ENCODE measurements around the gene KHK.

Gene KHK

GRCh38 chr2:27133195-27133875 is 46.8 kb downstream of the KHK start:
- no peaks in the 10 kb centered on the region for H3K4me1 ChIP-seq (ENCODE audit: control insufficient read depth, insufficient read depth, low read length)
- TF ChIP-seq ZNF530 (tag by site-specific recombination; IDR thresholded peaks at IDR 0.05; ENCODE audit: low read depth) (no peak), ZNF837 (tag by site-specific recombination; IDR thresholded peaks at IDR 0.05) (no peak), ZFP3 (tag by site-specific recombination; IDR thresholded peaks at IDR 0.05; ENCODE audit: low read depth) (peak; percentile 57; the same call in 1 of the 2 replicates), KLF10 (tag by site-specific recombination; IDR thresholded peaks at IDR 0.05) (no peak), ZNF76 (tag by site-specific recombination; IDR thresholded peaks at IDR 0.05; ENCODE audit: borderline replicate concordance, low read depth) (no peak), ZSCAN23 (tag by site-specific recombination; IDR thresholded peaks at IDR 0.05) (no peak), GFI1B (tag by site-specific recombination; IDR thresholded peaks at IDR 0.05) (no peak), ZNF677 (tag by site-specific recombination; IDR thresholded peaks at IDR 0.05) (no peak), ZBTB6 (tag by site-specific recombination; IDR thresholded peaks at IDR 0.05) (peak; percentile 69; the same call in 1 of the 2 replicates), ZNF148 (tag by site-specific recombination; IDR thresholded peaks at IDR 0.05; ENCODE audit: borderline replicate concordance) (no peak), ZNF48 (tag by site-specific recombination; IDR thresholded peaks at IDR 0.05) (no peak), ZNF777 (tag by site-specific recombination; IDR thresholded peaks at IDR 0.05; ENCODE audit: borderline replicate concordance) (no peak), ZNF544 (tag by site-specific recombination; IDR thresholded peaks at IDR 0.05) (no peak), ZNF174 (tag by site-specific recombination; IDR thresholded peaks at IDR 0.05) (no peak), ZFP69B (tag by site-specific recombination; IDR thresholded peaks at IDR 0.05) (no peak), ZIC2 (tag by site-specific recombination; IDR thresholded peaks at IDR 0.05) (no peak)
- H3K4me3 ChIP-seq (ENCODE audit: low read depth, low read length) = peak overlapping the region; percentile 87
- peak overlapping the region; percentile 72; the same call in 1 of the 2 replicates for H3K27ac ChIP-seq (ENCODE audit: extremely low read depth, low read depth, low read length)
- H3K9me3 ChIP-seq (ENCODE audit: control insufficient read depth, insufficient read depth, low read depth, low read length) = no peaks in the 10 kb centered on the region
- H3K36me3 ChIP-seq (ENCODE audit: control insufficient read depth in 2 of 2, insufficient read depth in 1 of 2, low read length in 2 of 2) = peaks cover 4 to 46% of the 10 kb centered on the region in 2 experiments; a peak in 2 of 3 replicates
- ChIA-PET CTCF (interaction anchor here (0.6 to 3.5 kb wide), 13 partner anchors 10 to 802 kb away, joined by 3 to 17 read pairs (median 3); partner anchors contain the start of gene ABHD1), POLR2A (interaction anchor here (0.7 to 3.6 kb wide), 7 partner anchors 9 to 296 kb away, joined by 3 to 34 read pairs (median 5); partner anchors contain the start of genes ABHD1, GTF3C2 and OST4)

DNA sequence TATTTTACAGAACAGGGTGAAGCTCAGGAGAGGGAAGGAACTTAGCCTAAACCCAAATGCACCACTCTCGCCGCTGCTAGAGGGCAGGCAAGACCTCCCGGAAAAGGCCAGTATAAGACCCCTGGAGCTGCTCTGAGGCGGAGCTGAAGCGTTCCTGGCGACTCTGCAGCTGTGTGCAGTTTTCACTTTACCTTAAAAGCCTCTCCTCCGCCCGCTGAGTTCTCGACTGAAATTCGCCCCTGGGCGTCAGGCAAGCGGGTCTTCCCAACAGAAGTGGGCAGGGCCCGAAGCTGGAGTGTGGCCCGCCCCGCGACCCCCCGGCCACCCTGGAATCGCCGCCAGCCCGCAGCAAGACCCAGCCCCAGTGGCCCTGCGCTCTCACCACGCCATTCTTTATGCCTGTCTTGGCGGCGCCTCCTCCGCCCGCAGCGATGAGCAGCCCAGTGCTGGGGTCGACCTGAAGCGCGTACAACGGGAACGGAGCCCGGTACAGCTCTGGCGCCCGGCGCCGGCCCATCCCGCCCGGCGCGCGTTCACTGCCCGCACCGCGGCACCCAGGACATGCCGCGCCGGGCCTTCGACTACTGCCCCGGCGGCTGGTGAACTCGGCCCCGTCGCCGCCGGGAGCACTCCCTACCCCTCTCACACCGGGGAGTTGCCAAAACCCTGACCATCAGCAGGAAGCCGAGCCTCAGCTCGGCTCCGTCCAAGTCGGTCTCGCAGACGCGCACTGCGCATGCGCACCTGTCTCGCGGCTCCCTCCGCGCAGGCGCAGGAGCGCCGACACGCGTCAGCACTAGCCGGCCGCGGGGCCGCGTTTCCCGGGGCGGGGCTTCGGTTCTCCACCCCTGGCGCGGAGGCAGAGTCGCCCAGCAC is 47.6 kb downstream of the KHK start, which contains the start of gene PREB:
Gene PREB (minus strand): TSS at position 732 of the 876 bp plus-strand sequence. CDS start 215 bp downstream, at position 517.
- H3K4me3 ChIP-seq (ENCODE audit: low read depth, low read length) = peak within 1 kb of the TSS; percentile 87
- peak within 1 kb of the TSS; percentile 72; the same call in 1 of the 2 replicates for H3K27ac ChIP-seq (ENCODE audit: extremely low read depth, low read depth, low read length)
- ChIA-PET POLR2A (interaction anchor here (0.7 to 3.6 kb wide), 10 partner anchors 10 to 295 kb away, joined by 3 to 34 read pairs (median 4); partner anchors contain the start of genes ABHD1, AGBL5, ATRAID and GTF3C2), CTCF (interaction anchor here (0.5 to 3.5 kb wide), 14 partner anchors 11 to 803 kb away, joined by 3 to 17 read pairs (median 4); partner anchors contain the start of gene ABHD1)
- H3K36me3 ChIP-seq (ENCODE audit: control insufficient read depth in 2 of 2, insufficient read depth in 1 of 2, low read length in 2 of 2) = peaks cover 4 to 40% of the 10 kb centered on the region in 2 experiments; a peak in 2 of 3 replicates
- H3K9me3 ChIP-seq (ENCODE audit: control insufficient read depth, insufficient read depth, low read depth, low read length) = no peaks in the 10 kb centered on the region
- no peaks in the 10 kb centered on the region for H3K4me1 ChIP-seq (ENCODE audit: control insufficient read depth, insufficient read depth, low read length)
- peak; percentile 49 for TF ChIP-seq PRDM10 (tag by site-specific recombination; IDR thresholded peaks at IDR 0.05)
- TF ChIP-seq, protein P1, sequence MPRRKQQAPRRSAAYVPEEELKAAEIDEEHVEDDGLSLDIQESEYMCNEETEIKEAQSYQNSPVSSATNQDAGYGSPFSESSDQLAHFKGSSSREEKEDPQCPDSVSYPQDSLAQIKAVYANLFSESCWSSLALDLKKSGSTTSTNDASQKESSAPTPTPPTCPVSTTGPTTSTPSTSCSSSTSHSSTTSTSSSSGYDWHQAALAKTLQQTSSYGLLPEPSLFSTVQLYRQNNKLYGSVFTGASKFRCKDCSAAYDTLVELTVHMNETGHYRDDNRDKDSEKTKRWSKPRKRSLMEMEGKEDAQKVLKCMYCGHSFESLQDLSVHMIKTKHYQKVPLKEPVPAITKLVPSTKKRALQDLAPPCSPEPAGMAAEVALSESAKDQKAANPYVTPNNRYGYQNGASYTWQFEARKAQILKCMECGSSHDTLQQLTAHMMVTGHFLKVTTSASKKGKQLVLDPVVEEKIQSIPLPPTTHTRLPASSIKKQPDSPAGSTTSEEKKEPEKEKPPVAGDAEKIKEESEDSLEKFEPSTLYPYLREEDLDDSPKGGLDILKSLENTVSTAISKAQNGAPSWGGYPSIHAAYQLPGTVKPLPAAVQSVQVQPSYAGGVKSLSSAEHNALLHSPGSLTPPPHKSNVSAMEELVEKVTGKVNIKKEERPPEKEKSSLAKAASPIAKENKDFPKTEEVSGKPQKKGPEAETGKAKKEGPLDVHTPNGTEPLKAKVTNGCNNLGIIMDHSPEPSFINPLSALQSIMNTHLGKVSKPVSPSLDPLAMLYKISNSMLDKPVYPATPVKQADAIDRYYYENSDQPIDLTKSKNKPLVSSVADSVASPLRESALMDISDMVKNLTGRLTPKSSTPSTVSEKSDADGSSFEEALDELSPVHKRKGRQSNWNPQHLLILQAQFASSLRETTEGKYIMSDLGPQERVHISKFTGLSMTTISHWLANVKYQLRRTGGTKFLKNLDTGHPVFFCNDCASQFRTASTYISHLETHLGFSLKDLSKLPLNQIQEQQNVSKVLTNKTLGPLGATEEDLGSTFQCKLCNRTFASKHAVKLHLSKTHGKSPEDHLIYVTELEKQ (tag by site-specific recombination; IDR thresholded peaks at IDR 0.05; ENCODE audit: borderline replicate concordance) = no peak
- peak; percentile 65 for TF ChIP-seq SP2 (tag by site-specific recombination; IDR thresholded peaks at IDR 0.05)
- no peak for TF ChIP-seq ZNF530 (tag by site-specific recombination; IDR thresholded peaks at IDR 0.05; ENCODE audit: low read depth)
- TF ChIP-seq ZNF174 (tag by site-specific recombination; IDR thresholded peaks at IDR 0.05) = no peak
- TF ChIP-seq ZNF830 (tag by site-specific recombination; IDR thresholded peaks at IDR 0.05; ENCODE audit: low read depth) = no peak
